PC-3 (cell line): Measurements from ENCODE around the gene PAX2.

Experiments
- CTCF ChIP-seq: fragments of 300-600 bp; sonication (generic); conservative IDR thresholded peaks from 2 replicates; pipeline ENCODE4 v1.5.1; 2017; ENCODE audit warnings: antibody characterized with exemption, low read depth, mild to moderate bottlenecking, low read length
- EZH2phosphoT487 ChIP-seq: fragments of 300-600 bp; sonication (generic); IDR thresholded peaks from 2 replicates; pipeline ENCODE4 v1.6.1; 2018; ENCODE audit warnings: mild to moderate bottlenecking, antibody characterized with exemption, low read length, borderline replicate concordance

DNA sequence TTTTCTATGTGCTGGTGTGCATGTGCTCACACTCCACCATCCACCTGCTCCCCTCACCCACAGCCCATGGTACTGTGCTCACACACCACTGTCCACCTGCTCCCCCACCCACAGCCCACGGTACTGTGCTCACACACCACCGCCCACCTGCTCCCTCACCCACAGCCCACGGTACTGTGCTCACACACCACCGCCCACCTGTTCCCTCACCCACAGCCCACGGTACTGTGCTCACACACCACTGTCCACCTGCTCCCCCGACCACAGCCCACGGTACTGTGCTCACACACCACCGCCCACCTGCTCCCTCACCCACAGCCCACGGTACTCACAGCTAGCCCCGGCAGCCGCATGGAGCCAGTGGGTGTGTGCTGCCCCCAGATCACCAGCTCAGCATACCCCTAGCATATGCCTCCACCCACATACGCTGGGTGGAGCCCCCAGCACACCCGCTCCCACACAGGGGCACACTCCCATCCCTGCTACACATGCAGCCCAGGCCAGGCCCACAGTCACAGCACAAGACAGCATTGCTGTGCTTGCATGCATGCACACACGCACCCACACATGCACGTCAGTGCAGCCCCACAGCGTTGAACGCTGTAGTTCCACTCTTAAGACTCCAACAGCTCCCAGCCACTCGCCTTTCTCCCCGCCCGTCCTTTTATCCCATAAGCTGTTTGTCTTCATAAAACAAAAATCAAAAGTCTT lies 62.0 kb downstream of the PAX2 start:
- no peak for TF ChIP-seq EZH2phosphoT487
- no peak for TF ChIP-seq CTCF
